ENCODE measurements around the gene ARHGAP26.
"Not testable (repeated sequence)": the region's sequence is repeated elsewhere in the genome, so short reads cannot be mapped to it uniquely, and the experiment has no call there.

ARHGAP26 gene

GRCh38 chr5:142911775-142912174 lies 141.6 kb downstream of the ARHGAP26 start:
- no peak for DNase-seq

- no peak for DNase-seq
Observed at GRCh38 chr5:142913728-142914338, 143.7 kb downstream of the ARHGAP26 start.

GRCh38 chr5:142915038-142915437 lies 144.9 kb downstream of the ARHGAP26 start:
- DNase-seq = no peak

DNA sequence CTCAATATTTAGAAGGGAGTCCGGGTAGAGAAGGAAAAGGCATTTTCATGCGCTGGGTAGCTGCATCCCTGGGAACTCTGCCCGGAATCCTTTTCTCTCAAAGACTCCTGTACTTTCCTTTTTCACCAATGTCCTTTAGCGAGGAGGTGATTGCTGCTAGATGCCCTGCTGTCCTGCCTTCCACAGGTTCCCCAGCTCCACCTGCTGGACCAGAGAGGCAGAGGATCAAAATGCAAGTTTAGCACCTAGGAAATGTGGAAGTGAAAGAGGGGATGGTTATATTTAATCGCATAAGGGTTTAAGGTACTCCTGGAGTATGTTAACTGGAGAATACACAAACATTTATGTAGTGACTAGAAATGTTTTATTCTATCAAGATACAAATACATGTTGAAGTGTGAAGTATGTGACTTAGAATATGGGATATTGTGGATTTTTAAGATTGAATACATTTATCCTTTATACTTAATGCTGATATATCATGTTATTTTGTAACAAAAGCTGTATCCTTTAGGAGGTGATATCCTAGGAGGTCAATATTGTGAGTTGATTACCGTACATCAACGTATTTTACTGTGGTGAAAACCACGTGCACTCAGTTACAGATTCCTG lies 145.7 kb downstream of the ARHGAP26 start:
- peak in 1 of 2 donors; percentile 13 for DNase-seq

- DNase-seq = no peak
Observed at GRCh38 chr5:142918959-142919635, 148.9 kb downstream of the ARHGAP26 start.

- DNase-seq = no peak
Observed at GRCh38 chr5:142920849-142921612, 150.9 kb downstream of the ARHGAP26 start.

GRCh38 chr5:142922223-142922952 lies 152.2 kb downstream of the ARHGAP26 start:
- DNase-seq = no peak

- no peak for DNase-seq
Observed at GRCh38 chr5:142924135-142924883, 154.1 kb downstream of the ARHGAP26 start.

DNA sequence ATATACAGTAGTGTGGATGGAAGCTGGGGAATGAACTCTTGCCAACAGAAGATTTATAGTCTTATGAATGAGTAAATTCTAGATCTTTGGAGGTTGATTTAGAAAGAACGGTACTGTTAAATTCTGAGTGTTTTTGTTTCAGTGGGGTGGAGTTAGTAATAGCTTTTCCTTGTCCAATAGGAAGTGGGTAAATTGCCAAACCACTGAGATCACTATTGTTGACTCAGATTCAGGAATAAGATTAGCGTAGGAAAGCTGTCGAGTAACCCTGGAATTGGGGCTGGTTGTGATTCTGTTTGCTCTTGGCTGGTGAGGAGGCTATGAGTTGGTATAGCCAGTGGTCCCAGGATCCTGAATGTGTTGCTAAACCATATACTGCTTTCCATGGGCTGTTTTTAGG lies 155.6 kb downstream of the ARHGAP26 start:
- no peak for DNase-seq

GRCh38 chr5:142926549-142926948 lies 156.4 kb downstream of the ARHGAP26 start:
- DNase-seq = no peak

DNA sequence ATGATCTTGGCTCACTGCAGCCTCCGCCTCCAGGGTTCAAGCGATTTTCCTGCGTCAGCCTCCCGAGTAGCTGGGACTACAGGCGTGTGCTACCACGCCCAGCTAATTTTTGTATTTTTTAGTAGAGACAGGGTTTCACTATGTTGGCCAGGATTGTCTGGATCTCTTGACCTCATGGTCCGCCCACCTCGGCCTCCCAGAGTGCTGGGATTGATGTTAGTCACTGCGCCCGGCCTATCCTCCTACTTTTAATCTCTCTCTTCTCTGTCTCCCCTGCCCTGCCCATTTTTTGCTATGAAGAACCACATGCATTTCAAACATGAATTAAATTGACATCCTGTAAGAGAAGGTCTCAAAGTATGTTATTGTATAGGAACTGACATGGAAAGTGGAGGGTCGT lies 158.8 kb downstream of the ARHGAP26 start:
- DNase-seq = not testable (repeated sequence)

- no peak for DNase-seq
Observed at GRCh38 chr5:142929587-142929986, 159.4 kb downstream of the ARHGAP26 start.

- DNase-seq = no peak
Observed at GRCh38 chr5:142930395-142931110, 160.4 kb downstream of the ARHGAP26 start.

DNA sequence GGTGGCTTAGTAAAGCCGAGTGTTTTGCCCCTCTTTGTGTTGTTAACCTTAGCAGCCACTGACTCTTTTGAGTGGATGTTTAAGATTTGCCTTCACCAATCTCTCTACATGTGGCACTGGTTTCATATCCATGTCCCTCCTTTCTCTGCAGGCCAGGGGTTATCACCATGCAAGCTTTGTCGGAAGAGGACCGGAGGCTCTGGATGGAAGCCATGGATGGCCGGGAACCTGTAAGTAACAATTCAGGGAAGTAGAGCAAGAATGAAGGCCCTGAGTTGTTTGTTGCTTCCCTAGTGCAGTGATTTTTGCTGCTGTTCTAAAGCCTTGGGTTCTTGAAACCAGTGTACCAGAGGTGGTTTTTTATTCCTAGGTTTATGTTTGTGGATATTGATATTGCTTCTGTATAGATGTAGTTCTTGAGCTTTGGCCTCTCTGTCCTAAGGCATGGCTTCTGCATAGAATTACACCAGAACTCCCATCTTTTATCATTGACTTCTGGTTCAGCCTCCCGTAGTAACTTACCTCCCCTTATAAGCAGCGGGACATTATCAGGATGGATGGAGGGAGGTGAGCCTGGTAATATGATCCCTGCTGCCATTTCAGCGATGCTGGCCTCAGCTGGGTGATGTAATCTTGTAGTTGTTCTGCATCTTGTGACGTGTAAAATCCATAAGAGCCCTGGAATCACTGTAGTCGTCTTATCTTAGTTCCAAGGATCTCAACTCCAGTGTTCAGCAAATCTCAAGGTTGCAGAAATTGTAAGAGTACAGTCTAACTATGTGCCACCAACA lies 161.9 kb downstream of the ARHGAP26 start:
- DNase-seq = no peak

GRCh38 chr5:142934051-142934762 lies 164.0 kb downstream of the ARHGAP26 start:
- no peak for DNase-seq

- no peak for DNase-seq
Observed at GRCh38 chr5:142935014-142935413, 164.8 kb downstream of the ARHGAP26 start.

DNA sequence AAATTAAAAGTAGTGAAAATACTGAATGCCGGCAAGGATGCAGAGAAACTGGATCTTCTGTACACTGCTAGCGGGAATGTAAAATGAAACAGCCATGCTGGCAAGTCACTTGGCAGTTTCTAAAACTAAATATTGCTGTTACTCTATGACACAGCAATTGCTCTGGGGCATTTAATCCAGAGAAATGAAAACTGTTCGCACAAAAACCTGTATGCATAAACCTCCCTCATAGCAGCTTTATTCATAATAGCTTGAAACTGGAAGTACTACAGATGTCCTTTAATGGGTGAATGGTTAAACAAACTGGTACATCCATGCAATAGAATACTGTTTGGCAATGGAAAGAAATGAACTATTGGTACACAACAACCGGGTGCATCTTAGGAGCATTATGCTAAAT lies 167.2 kb downstream of the ARHGAP26 start:
- no peak for DNase-seq

DNA sequence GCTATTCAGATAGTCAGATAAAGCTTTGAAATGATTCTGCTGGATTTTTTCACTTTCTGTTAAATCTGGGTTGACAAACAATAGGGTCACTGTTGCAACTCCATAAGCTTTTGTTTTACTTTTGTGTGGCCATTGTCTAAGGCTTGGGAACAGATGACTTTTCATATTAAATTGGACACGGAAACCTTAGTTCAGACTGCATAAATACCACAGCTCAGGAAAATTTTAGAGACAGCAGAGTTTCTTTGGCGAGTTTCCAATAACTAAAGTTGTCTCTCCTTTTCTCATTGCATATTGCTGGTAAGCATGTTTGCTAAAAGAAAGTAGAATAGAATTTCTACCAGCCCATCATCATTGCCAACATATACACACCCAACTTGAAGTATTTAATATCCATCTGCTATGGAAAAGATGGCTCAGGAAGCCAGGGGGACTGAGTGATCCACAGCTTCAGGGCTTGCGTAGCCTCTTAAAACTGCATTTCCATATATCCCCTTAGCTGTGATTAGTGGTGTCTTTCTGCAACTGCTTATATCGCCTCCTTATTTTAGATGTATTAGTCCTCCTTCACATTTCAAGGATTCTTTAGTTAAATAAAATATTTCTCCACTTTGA lies 168.2 kb downstream of the ARHGAP26 start:
- no peak for DNase-seq

DNA sequence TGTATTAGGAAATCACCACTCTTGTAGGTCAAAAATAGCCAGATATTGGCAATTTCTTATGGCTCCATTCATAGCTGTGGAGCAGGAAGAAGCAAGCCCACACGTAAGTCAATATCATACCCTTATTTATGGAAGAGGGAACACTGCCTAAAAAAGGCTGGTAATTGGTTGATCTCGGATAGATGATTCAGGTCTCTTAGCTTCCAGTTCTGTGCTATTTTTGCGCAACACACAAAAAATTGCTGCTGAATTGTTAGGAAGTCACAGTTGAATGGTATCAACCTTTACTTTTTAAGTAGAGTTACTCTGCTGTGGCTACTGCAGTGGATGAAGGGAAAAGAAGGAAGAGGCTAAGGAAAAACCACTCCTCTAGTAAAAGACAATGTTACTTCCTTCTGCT lies 168.8 kb downstream of the ARHGAP26 start:
- DNase-seq = no peak
